ENCODE measurements around the gene HFE. TPM values are rescaled to one million over a fixed set of nuclear protein-coding genes. Genes with fewer than 3 reads are reported as not detected.

Gene HFE
- total and polyA plus RNA-seq, 2 of the 13 experiments (the other 11 are each of a cell fraction or from before 2014, with no cell fraction given) = 3.7 to 6.3 TPM

GRCh38 chr6:26044140-26045064 lies 42.8 kb upstream of the HFE start (continued):
- peak; percentile 53; the same call in 1 of the 2 replicates for TF ChIP-seq ZNF777 (CRISPR knock-in tag; IDR thresholded peaks at IDR 0.05)
- TF ChIP-seq LCORL (IDR thresholded peaks at IDR 0.05) = no peak
- peak; percentile 65; the same call in 1 of the 2 replicates for TF ChIP-seq LCORL (CRISPR knock-in tag; IDR thresholded peaks at IDR 0.05)
- TF ChIP-seq IKZF5 (CRISPR knock-in tag; IDR thresholded peaks at IDR 0.05) = no peak
- TF ChIP-seq HOMEZ (CRISPR knock-in tag; IDR thresholded peaks at IDR 0.05; ENCODE audit: low read depth) = no peak
- TF ChIP-seq CENPX (CRISPR knock-in tag; IDR thresholded peaks at IDR 0.05) = no peak
- no peak for TF ChIP-seq ZBTB4 (CRISPR knock-in tag; IDR thresholded peaks at IDR 0.05; ENCODE audit: borderline replicate concordance)
- TF ChIP-seq ARID3A (IDR thresholded peaks at IDR 0.05; ENCODE audit: low read depth, low read length) = no peak
- no peak for TF ChIP-seq GFI1 (CRISPR knock-in tag; IDR thresholded peaks at IDR 0.05; ENCODE audit: borderline replicate concordance)
- no peak for TF ChIP-seq PTBP1 (IDR thresholded peaks at IDR 0.05; ENCODE audit: low read depth, low read length, poor library complexity, severe bottlenecking)
- no peak for TF ChIP-seq KDM6A (CRISPR knock-in tag; IDR thresholded peaks at IDR 0.05; ENCODE audit: low read depth)
- TF ChIP-seq ZNF496 (CRISPR knock-in tag; IDR thresholded peaks at IDR 0.05; ENCODE audit: insufficient replicate concordance) = no peak
- no peak for TF ChIP-seq ZNF547 (CRISPR knock-in tag; IDR thresholded peaks at IDR 0.05)
- peak; percentile 40; the same call in 1 of the 2 replicates for TF ChIP-seq SOX13 (IDR thresholded peaks at IDR 0.05)
- TF ChIP-seq SOX13 (CRISPR knock-in tag; conservative IDR thresholded peaks at IDR 0.05 in 1 of 2, IDR thresholded peaks at IDR 0.05 in 1 of 2) = peak in 1 of 2 experiments; percentile 44; a peak in 1 of 4 replicates
- no peak; the same call in 1 of the 2 replicates for TF ChIP-seq CAMTA2 (CRISPR knock-in tag; IDR thresholded peaks at IDR 0.05; ENCODE audit: borderline replicate concordance)
- TF ChIP-seq ZNF350 (CRISPR knock-in tag; IDR thresholded peaks at IDR 0.05; ENCODE audit: borderline replicate concordance, low read depth) = peak; percentile 64; the same call in 1 of the 2 replicates
- no peak for TF ChIP-seq FLYWCH1 (CRISPR knock-in tag; IDR thresholded peaks at IDR 0.05)
- TF ChIP-seq ZNF563 (CRISPR knock-in tag; IDR thresholded peaks at IDR 0.05) = peak; percentile 82
- TF ChIP-seq KLF16 (CRISPR knock-in tag; IDR thresholded peaks at IDR 0.05) = no peak; a peak in 1 of 4 replicates
- TF ChIP-seq TBX3 (IDR thresholded peaks at IDR 0.05; ENCODE audit: borderline replicate concordance) = no peak
